Stimulated activated CD4-positive, alpha-beta T cell treated with anti-CD3 and anti-CD28 coated beads, Interleukin-15, amount 100 ng/mL, for 48 hours (primary cell): ENCODE data around the gene CATSPER1.

ENCODE experiments used
- DNase-seq, 2 donors: peaks; one replicate each; pipeline ENCODE4 v3.0.0-alpha.2; 2020; ENCODE audit warnings: low read depth in 2 of 2

Gene CATSPER1

GRCh38 chr11:66026017-66026529 lies at the start of gene CATSPER1:
Gene CATSPER1, minus strand, starts transcription at chr11:66026479. Its CDS starts 100 bp downstream, at chr11:66026379.
- no peak for DNase-seq

GRCh38 chr11:66075273-66075672 lies 49.0 kb upstream of the CATSPER1 start:
- DNase-seq, result no peak

- DNase-seq, result no peak
Measured at GRCh38 chr11:66073669-66074068, 47.4 kb upstream of the CATSPER1 start.

- DNase-seq, result no peak
Measured at GRCh38 chr11:66072518-66072917, 46.2 kb upstream of the CATSPER1 start.

GRCh38 chr11:66072081-66072480 lies 45.8 kb upstream of the CATSPER1 start:
- no peak for DNase-seq

DNA sequence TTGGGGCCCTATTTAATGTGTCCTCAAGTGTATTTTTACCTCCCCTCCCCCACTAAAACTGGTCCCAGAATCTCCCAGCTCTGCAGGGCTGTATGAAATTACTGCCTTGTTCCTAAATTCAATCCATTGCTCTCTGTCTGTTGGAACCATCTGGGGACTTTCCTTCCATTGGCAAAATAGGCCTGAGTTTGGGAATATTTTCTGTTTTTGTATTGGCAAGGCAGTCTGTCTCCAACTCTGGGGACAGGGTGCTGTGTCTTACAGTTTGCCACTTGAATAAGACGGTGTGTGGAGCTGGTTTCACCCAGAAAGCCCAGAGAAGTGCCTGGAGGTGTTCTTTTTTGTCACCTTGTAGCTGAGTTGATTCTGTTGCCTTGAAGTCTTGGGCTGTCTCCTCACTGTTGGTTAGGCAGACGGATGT lies 45.1 kb upstream of the CATSPER1 start:
- DNase-seq, result no peak

- no peak for DNase-seq
Measured at GRCh38 chr11:66070604-66071380, 44.5 kb upstream of the CATSPER1 start.

GRCh38 chr11:66069715-66070603 lies 43.7 kb upstream of the CATSPER1 start, which contains the start of gene PACS1:
Gene PACS1, plus strand, starts transcription at chr11:66070272. Its CDS starts 215 bp downstream, at chr11:66070487.
- peak in 1 of 2 donors; percentile 54 for DNase-seq

- DNase-seq, result no peak
Measured at GRCh38 chr11:66068923-66069714, 42.8 kb upstream of the CATSPER1 start.

DNA sequence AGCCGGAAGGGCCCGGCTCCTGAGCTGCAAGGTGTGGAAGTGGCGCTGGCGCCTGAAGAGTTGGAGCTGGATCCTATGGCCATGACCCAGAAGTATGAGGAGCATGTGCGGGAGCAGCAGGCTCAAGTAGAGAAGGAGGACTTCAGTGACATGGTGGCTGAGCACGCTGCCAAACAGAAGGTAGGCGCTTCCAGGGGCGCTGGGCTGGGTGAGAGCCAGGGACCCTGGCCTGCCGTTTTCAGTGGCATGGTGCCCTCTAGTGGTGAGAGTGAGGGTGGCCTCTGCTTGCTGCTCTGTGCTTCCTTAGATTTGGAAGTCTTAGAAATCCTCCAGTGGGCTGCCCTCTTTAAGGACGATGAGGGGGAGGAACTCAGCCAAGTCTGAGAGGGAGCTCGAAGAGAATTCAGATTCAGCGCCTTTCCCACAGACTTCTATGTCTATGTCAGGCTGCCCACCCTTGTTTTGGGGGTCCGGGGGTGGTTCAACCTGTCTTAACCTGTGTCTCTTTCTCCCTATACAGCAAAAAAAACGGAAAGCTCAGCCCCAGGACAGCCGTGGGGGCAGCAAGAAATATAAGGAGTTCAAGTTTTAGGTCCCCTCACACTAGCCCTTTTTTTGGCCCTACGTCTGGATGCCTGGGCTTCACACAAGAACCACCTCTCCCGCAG lies 42.0 kb upstream of the CATSPER1 start:
- DNase-seq, result peak; percentile 46 to 61

GRCh38 chr11:66067640-66068039 lies 41.4 kb upstream of the CATSPER1 start:
- DNase-seq, result no peak

DNA sequence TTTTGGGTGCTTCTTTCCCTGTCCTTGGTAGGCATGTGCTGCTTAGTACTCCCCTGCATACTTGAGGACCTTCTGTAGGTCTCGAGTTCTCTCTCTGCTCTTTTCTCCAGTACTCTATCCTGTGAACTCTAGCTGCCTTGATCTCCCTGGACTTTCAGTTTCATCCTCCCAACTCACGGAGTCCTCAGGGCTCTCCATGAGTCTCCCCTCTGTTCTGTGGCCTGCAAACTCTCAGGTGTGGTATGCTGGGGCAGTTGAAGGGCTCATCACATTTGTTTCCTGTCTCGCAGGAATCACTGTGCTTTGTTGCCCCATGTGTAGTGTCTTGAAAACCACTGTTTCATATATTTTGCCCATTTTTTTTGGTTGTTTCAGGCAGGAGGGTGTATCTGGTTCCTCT lies 40.5 kb upstream of the CATSPER1 start:
- DNase-seq, result no peak

- DNase-seq, result no peak
Measured at GRCh38 chr11:66064571-66064970, 38.3 kb upstream of the CATSPER1 start.

- no peak for DNase-seq
Measured at GRCh38 chr11:66063900-66064299, 37.6 kb upstream of the CATSPER1 start.

DNA sequence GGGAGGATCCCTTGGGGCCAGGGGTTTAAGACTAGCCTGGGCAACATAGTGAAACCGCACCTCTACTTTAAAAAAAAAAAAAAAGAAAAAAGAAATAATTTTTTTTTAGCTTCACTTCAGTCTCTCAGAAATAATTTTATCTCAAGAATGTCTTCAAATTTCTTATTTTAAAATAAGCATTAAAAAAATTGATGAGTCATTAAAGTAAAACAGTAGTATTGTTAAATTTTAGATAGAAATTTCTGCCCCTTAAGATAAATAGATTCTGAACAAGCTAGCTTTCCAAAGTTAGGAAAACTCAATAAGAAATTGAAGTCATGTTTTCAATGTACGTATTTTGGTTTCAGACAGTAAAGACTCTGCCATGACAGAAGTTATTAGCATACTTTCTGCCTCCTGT lies 36.1 kb upstream of the CATSPER1 start:
- DNase-seq, result no peak

DNA sequence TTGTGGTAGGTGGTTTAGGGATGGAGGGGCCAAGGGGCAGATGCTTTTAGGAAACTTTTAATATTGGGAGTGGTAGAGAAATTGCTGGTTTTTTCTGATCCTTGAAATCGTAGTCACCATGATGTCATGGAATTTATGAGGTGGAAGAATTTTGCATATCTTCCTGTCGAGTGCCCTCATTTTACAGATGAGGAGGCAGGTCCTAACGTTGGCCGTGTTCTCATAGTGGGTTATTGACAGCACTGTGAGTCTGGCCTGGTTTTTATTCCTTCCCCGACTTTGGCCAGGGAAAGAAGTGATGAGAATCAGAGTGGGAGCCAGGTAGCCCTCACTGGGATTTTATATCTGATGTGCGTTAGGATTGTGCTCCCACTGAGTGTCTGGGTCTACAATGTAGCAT lies 35.0 kb upstream of the CATSPER1 start:
- DNase-seq, result no peak

DNA sequence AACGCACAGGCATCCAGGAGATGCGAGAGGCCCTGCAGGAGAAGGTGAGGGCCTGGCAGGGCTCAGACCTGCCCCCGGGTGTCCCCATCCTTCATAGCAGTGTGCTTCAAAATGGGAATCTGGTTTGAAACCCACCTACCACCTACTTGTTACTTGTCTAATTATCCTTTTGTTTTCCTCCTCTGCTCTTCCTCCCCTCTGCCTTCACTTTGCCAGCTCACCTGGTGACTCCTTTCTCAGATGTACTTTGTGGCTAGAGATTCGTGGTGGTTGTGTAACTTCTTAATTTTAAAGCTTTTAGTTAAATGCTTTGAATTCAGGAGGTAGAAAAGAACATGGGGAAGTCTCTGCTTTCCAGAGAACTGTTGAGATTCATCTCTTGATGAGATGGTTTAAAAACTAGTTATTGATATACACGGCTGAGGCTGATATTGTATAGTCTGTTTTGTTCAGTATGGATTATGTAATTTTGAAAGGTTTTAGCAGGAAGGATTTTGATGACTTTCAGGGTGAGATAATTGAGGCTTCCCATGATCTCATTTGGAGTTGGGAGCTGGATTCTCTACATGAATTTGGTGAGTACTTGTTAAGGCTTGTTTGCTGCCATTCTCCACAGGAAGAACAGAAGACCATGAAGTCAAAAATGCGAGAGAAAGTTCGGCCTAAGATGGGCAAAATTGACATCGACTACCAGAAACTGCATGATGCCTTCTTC lies 33.8 kb upstream of the CATSPER1 start:
- no peak for DNase-seq

GRCh38 chr11:66056501-66056900 lies 30.2 kb upstream of the CATSPER1 start:
- DNase-seq, result no peak

GRCh38 chr11:66055021-66055420 lies 28.7 kb upstream of the CATSPER1 start:
- DNase-seq, result no peak

DNA sequence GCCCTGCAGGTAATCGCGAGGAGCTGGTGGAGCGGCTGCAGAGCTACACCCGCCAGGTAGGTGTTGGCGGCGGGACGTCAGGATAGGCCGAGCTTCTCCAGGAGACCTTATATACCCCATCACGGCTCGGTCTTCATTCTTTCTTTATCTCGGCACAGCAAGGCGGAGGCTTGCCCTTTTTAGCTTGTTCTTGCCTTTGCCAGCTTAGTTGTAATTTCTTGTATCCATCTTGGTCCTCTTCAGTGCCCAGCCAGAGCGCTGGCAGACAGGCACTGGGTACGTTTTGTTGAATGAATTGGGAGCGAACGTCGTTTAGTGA lies 26.3 kb upstream of the CATSPER1 start:
- no peak for DNase-seq
